Measurements from ENCODE around the gene LRRC59. TPM values are rescaled to one million over a fixed set of nuclear protein-coding genes. Genes with fewer than 3 reads are reported as not detected.

Gene LRRC59
- total and polyA plus RNA-seq, 2 of the 8 experiments (the other 6 are each of a cell fraction or from before 2014, with no cell fraction given): 48.3 to 117 TPM

DNA sequence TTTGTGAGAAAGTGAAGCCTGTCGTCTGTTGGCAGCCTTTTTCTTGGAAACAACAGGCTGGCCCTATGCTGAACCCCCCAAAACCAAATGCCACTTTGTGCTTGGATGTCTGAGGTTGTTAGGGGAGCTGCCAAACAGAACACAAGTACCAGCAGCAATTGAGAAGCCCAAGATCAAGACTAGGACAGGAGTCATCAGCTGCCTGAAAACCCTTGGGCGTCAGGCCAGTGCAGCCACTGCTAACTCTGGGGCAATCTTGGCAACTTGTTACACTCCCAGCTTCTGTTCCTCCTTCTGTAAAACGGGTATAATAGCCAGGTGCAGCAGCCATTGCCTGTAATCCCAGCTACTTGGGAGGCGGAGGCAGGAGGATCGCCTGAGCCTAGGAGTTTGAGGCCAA lies 9.3 kb upstream of the LRRC59 start:
- H3K23ac ChIP-seq (ENCODE audit: insufficient read length): no peak overlapping the region
- ChIA-PET POLR2A (ENCODE audit: partially characterized antibody) (interaction anchor here (1.0 kb wide), 1 partner anchor 10 kb away, joined by 5 read pairs; no protein-coding TSS in a partner anchor), CTCF (ENCODE audit: partially characterized antibody) (interaction anchor here (5.5 kb wide), 1 partner anchor 9 kb away, joined by 32 read pairs; the partner anchor contains the start of gene LRRC59)
- no peaks in the 10 kb centered on the region; a peak in 2 of 7 replicates for H3K27me3 ChIP-seq (replicated peaks in 1 of 4; ENCODE audit: control insufficient read depth in 3 of 4, extremely low read depth in 1 of 4, insufficient read depth in 3 of 4, low read length in 3 of 4)
- H3K9me3 ChIP-seq (ENCODE audit: insufficient read depth in 2 of 2, low read depth in 1 of 2, low read length in 1 of 2): no peaks in the 10 kb centered on the region
- H2BK20ac ChIP-seq (ENCODE audit: low read length): no peak overlapping the region
- no peak overlapping the region for H2AK5ac ChIP-seq (ENCODE audit: low read depth, low read length)
- H3K9ac ChIP-seq (replicated peaks in 1 of 4; ENCODE audit: extremely low read depth in 1 of 4, low read depth in 3 of 4, low read length in 3 of 4): no peak overlapping the region
- FAIRE-seq: no peak
- no peak overlapping the region for H2AFZ ChIP-seq (ENCODE audit: low read length)
- H2BK120ac ChIP-seq (replicated peaks; ENCODE audit: low read depth, low read length): no peak overlapping the region
- H3K79me2 ChIP-seq (ENCODE audit: control insufficient read depth in 1 of 2, insufficient read depth in 2 of 2, low read length in 2 of 2): no peaks in the 10 kb centered on the region
- no peak overlapping the region for H4K8ac ChIP-seq (ENCODE audit: extremely low read depth, insufficient read depth, low read length)
- H3K56ac ChIP-seq (replicated peaks; ENCODE audit: insufficient read length, low read depth, low read length): no peak overlapping the region
- no peak overlapping the region for H3K4ac ChIP-seq (replicated peaks; ENCODE audit: insufficient read length, low read depth, low read length)
- H3K14ac ChIP-seq (ENCODE audit: insufficient read length): no peak overlapping the region
- no peak overlapping the region for H3K27ac ChIP-seq (ENCODE audit: low read depth, low read length)
- H2BK5ac ChIP-seq (ENCODE audit: low read depth, low read length): no peak overlapping the region
- H3K36me3 ChIP-seq (ENCODE audit: control insufficient read depth in 2 of 4, insufficient read depth in 4 of 4, low read length in 3 of 4): no peaks in the 10 kb centered on the region
- H4K91ac ChIP-seq (replicated peaks; ENCODE audit: insufficient read length, low read length): no peak overlapping the region
- H2BK12ac ChIP-seq (ENCODE audit: low read depth, low read length): no peak overlapping the region
- no peak overlapping the region for H3K4me3 ChIP-seq (ENCODE audit: extremely low read depth in 1 of 4, insufficient read depth in 2 of 4, low read depth in 3 of 4, low read length in 4 of 4)
- no peaks in the 10 kb centered on the region for H4K20me1 ChIP-seq (replicated peaks in 1 of 2; ENCODE audit: control insufficient read depth in 1 of 2, insufficient read depth in 2 of 2, low read length in 2 of 2)
- H3K23me2 ChIP-seq (ENCODE audit: low read depth, low read length): no peaks in the 10 kb centered on the region
- no peak overlapping the region for H4K5ac ChIP-seq (ENCODE audit: insufficient read length, low read depth, low read length)
- no peak for DNase-seq (ENCODE audit: low read depth in 1 of 2, low spot score in 2 of 2)
- 85% methylated on average over 5 of the region's 5 CpGs; no CpG with 5 or more reads in 1 of the 2 experiments for WGBS, 2 experiments (ENCODE audit: extremely low coverage in 1 of 2, insufficient coverage in 1 of 2, insufficient read length in 1 of 2, insufficient replicate concordance in 2 of 2, low coverage in 1 of 2, low lambda C conversion rate in 2 of 2, missing lambda C conversion rate in 1 of 2)
- no peaks in the 10 kb centered on the region for H3K79me1 ChIP-seq (ENCODE audit: low read depth, low read length)
- no peak overlapping the region for H3K18ac ChIP-seq (ENCODE audit: extremely low read depth, low read length)
- peaks cover 0 to 5% (median 0%) of the 10 kb centered on the region in 4 experiments; a peak in 1 of 7 replicates for H3K4me1 ChIP-seq (replicated peaks in 1 of 4; ENCODE audit: control insufficient read depth in 3 of 4, insufficient read depth in 4 of 4, low read length in 3 of 4)
- no peak overlapping the region for H3K4me2 ChIP-seq (ENCODE audit: insufficient read depth in 1 of 2, low read depth in 2 of 2, low read length in 2 of 2)
- no peak overlapping the region for H2BK15ac ChIP-seq (ENCODE audit: low read length)
- TF ChIP-seq CBX5 (IDR thresholded peaks at IDR 0.05; ENCODE audit: low read depth, low read length): no peak
- no peak for TF ChIP-seq POLR2AphosphoS5 (IDR thresholded peaks at IDR 0.05; ENCODE audit: low read depth, low read length)
- TF ChIP-seq MAFK (IDR thresholded peaks at IDR 0.05; ENCODE audit: low read depth, low read length): no peak
- TF ChIP-seq CREB1 (IDR thresholded peaks at IDR 0.05): no peak
